ENCODE measurements around the gene PSAPL1. TPM values are rescaled to one million over a fixed set of nuclear protein-coding genes. Genes with fewer than 3 reads are reported as not detected.

The PSAPL1 gene
- total RNA-seq, 4 donors from 2014 or later = not detected

- H3K4me1 ChIP-seq = peaks cover 0 to 20% (median 11%) of the 10 kb centered on the region in 4 donors
- no peak overlapping the region for H3K27ac ChIP-seq (replicated peaks in 1 of 4)
- intact Hi-C loops (cut with DNase I) = no loop called here
- WGBS = 82% methylated on average over 13 of the region's 14 CpGs
- TF ChIP-seq POLR2A (IDR thresholded peaks at IDR 0.05; ENCODE audit: low read depth) = no peak
- H3K4me3 ChIP-seq = no peak overlapping the region
- no peaks in the 10 kb centered on the region for H3K27me3 ChIP-seq
- DNase-seq (ENCODE audit: extremely low spot score) = no peak
- H3K36me3 ChIP-seq = no peaks in the 10 kb centered on the region
- H3K9me3 ChIP-seq = no peaks in the 10 kb centered on the region
These were observed 14.1 kb downstream of the PSAPL1 start for GRCh38 chr4:7420661-7421040.

- Histone ChIP-seq H3K4me1 (peaks cover 0 to 22% (median 15%) of the 10 kb centered on the region in 4 donors), H3K36me3 (no peaks in the 10 kb centered on the region), H3K27ac (replicated peaks in 1 of 4) (no peak overlapping the region), H3K9me3 (no peaks in the 10 kb centered on the region), H3K27me3 (no peaks in the 10 kb centered on the region), H3K4me3 (no peak overlapping the region)
- WGBS = 100% methylated on average over 1 of the region's 4 CpGs
- intact Hi-C loops (cut with DNase I) = no loop called here
- DNase-seq (ENCODE audit: extremely low spot score) = no peak
- no peak for TF ChIP-seq POLR2AphosphoS5 (IDR thresholded peaks at IDR 0.05)
- no peak for TF ChIP-seq POLR2A (IDR thresholded peaks at IDR 0.05; ENCODE audit: low read depth)
- TF ChIP-seq EP300 (IDR thresholded peaks at IDR 0.05) = no peak
- TF ChIP-seq CTCF (IDR thresholded peaks at IDR 0.05) = no peak
These were observed 14.6 kb downstream of the PSAPL1 start for GRCh38 chr4:7419961-7420660.

GRCh38 chr4:7418131-7418943 is 16.4 kb downstream of the PSAPL1 start:
- intact Hi-C loops (cut with DNase I) = no loop called here
- TF ChIP-seq CTCF (IDR thresholded peaks at IDR 0.05) (no peak), POLR2A (IDR thresholded peaks at IDR 0.05; ENCODE audit: low read depth) (no peak), POLR2AphosphoS5 (IDR thresholded peaks at IDR 0.05) (no peak), EP300 (IDR thresholded peaks at IDR 0.05) (no peak)
- H3K9me3 ChIP-seq = no peaks in the 10 kb centered on the region
- H3K27ac ChIP-seq (replicated peaks in 1 of 4) = no peak overlapping the region
- no peak for DNase-seq (ENCODE audit: extremely low spot score)
- no peak overlapping the region for H3K4me3 ChIP-seq
- 85% methylated on average over 15 of the region's 15 CpGs for WGBS
- peaks cover 0 to 27% (median 19%) of the 10 kb centered on the region in 4 donors for H3K4me1 ChIP-seq
- no peaks in the 10 kb centered on the region for H3K27me3 ChIP-seq
- no peaks in the 10 kb centered on the region for H3K36me3 ChIP-seq

GRCh38 chr4:7417639-7418038 is 17.1 kb downstream of the PSAPL1 start:
- no peak overlapping the region for H3K27ac ChIP-seq (replicated peaks in 1 of 4)
- intact Hi-C loops (cut with DNase I) = no loop called here
- no peaks in the 10 kb centered on the region for H3K27me3 ChIP-seq
- no peak overlapping the region for H3K4me3 ChIP-seq
- DNase-seq (ENCODE audit: extremely low spot score) = no peak
- WGBS = 86% methylated on average over 9 of the region's 9 CpGs
- H3K4me1 ChIP-seq = peaks cover 0 to 28% (median 22%) of the 10 kb centered on the region in 4 donors
- H3K36me3 ChIP-seq = no peaks in the 10 kb centered on the region
- TF ChIP-seq POLR2A (IDR thresholded peaks at IDR 0.05; ENCODE audit: low read depth) (no peak), POLR2AphosphoS5 (IDR thresholded peaks at IDR 0.05) (no peak), EP300 (IDR thresholded peaks at IDR 0.05) (no peak)
- H3K9me3 ChIP-seq = no peaks in the 10 kb centered on the region

- Histone ChIP-seq H3K36me3 (no peaks in the 10 kb centered on the region), H3K9me3 (no peaks in the 10 kb centered on the region), H3K4me1 (peaks cover under 1 to 35% (median 29%) of the 10 kb centered on the region in 4 donors), H3K4me3 (no peak overlapping the region), H3K27ac (replicated peaks in 1 of 4) (no peak overlapping the region), H3K27me3 (no peaks in the 10 kb centered on the region)
- no peak for DNase-seq (ENCODE audit: extremely low spot score)
- TF ChIP-seq POLR2AphosphoS5 (IDR thresholded peaks at IDR 0.05) = no peak
- no peak for TF ChIP-seq EP300 (IDR thresholded peaks at IDR 0.05)
- no peak for TF ChIP-seq CTCF (IDR thresholded peaks at IDR 0.05)
- TF ChIP-seq POLR2A (IDR thresholded peaks at IDR 0.05; ENCODE audit: low read depth) = no peak
- intact Hi-C loops (cut with DNase I) = no loop called here
- WGBS = 89% methylated on average over 14 of the region's 14 CpGs
These were observed 17.8 kb downstream of the PSAPL1 start for GRCh38 chr4:7416745-7417432.
